SU-DHL-6 (cell line): ENCODE data around the gene FAM3A.

ENCODE experiments used
- EZH2phosphoT487 ChIP-seq: fragments of 200-600 bp; sonication (generic), shearing (Covaris generic); conservative IDR thresholded peaks from 2 replicates; pipeline ENCODE4 v1.6.1; 2018; ENCODE audit warnings: mild to moderate bottlenecking, antibody characterized with exemption, low read length, moderate library complexity, mixed read lengths
- TF ChIP-seq, protein P1 (sequence below): fragments of 200-600 bp; sonication (generic); IDR thresholded peaks from one replicate; pipeline ENCODE4 v1.5.1; 2017; ENCODE audit warnings: antibody characterized with exemption, mild to moderate bottlenecking, low read length, moderate library complexity; ENCODE audit not compliant: insufficient read depth, poor library complexity, severe bottlenecking

DNA sequence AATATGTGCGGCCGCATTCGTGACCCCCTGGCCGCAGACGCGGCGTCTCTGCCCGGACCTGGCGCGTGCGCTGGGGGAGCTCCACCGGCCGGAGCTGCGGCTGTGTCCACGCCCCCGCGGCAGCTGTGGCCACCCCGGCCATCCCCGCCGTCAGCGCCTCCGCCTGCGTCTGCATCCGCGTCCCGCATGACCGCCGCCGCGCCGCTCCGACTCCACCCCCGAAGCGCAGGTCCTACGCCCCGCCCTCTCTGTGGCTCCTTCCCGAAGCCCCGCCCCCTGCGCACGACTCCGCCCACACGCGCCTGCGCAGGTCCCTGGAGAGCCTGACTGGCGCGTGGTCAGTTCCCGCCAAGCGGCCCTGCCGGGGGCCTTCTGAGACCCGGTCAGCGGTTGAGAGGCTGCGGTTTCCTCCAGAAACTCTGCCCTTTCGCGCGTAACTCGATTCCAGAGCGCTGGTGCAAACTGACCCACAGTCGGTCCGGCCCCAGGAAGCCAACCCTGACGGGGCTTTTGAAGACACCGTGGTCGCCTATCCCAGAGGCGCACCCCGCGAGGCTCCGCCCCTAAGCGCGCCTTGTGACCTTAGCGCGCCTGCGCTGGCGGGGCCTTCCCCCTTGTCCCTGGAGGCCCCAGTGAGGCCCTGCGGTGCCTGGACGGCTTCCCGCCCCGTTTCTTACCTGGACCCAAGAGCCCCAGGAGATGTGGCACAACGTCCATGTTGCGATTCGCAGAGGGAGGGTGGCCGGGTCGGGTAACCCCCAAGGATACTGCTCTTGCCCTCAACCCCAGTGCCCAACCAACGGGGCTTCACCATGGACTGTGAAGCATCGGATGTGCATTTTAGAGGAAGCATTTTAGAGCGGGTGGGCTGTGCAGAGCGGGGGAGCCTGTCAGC, 37.1 kb downstream of the FAM3A start, which contains the start of gene LAGE3:
- no peak for TF ChIP-seq EZH2phosphoT487
- TF ChIP-seq, protein P1, sequence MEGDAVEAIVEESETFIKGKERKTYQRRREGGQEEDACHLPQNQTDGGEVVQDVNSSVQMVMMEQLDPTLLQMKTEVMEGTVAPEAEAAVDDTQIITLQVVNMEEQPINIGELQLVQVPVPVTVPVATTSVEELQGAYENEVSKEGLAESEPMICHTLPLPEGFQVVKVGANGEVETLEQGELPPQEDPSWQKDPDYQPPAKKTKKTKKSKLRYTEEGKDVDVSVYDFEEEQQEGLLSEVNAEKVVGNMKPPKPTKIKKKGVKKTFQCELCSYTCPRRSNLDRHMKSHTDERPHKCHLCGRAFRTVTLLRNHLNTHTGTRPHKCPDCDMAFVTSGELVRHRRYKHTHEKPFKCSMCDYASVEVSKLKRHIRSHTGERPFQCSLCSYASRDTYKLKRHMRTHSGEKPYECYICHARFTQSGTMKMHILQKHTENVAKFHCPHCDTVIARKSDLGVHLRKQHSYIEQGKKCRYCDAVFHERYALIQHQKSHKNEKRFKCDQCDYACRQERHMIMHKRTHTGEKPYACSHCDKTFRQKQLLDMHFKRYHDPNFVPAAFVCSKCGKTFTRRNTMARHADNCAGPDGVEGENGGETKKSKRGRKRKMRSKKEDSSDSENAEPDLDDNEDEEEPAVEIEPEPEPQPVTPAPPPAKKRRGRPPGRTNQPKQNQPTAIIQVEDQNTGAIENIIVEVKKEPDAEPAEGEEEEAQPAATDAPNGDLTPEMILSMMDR: no peak
